GM18502 (cell line): ENCODE results near the gene NIT2.
"Not testable (repeated sequence)": the region's sequence is repeated elsewhere in the genome, so short reads cannot be mapped to it uniquely, and the experiment has no call there.

Source experiments
- ATAC-seq: cut with Tn5 transposase; IDR thresholded peaks from one replicate; pipeline ENCODE4 v1.9.1; 2021; ENCODE audit warnings: mild to moderate bottlenecking; ENCODE audit not compliant: unreplicated experiment, poor library complexity

Gene NIT2

GRCh38 chr3:100335434-100335833, 877 bp downstream of the NIT2 start:
- ATAC-seq: peak; percentile 58

DNA sequence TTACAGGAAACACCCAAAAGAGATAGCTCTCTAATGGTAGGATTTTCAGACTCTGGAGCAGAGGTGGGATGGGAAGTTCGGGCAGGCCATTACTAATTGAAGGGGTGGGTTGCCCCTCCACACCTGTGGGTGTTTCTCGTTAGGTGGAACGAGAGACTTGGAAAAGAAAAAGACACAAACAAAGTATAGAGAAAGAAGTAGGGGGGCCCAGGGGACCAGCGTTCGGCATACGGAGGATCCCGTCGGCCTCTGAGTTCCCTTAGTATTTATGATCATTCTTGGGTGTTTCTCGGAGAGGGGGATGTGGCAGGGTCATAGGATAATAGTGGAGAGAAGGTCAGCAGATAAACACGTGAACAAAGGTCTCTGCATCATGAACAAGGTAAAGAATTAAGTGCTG, 1.7 kb downstream of the NIT2 start:
- not testable (repeated sequence) for ATAC-seq

DNA sequence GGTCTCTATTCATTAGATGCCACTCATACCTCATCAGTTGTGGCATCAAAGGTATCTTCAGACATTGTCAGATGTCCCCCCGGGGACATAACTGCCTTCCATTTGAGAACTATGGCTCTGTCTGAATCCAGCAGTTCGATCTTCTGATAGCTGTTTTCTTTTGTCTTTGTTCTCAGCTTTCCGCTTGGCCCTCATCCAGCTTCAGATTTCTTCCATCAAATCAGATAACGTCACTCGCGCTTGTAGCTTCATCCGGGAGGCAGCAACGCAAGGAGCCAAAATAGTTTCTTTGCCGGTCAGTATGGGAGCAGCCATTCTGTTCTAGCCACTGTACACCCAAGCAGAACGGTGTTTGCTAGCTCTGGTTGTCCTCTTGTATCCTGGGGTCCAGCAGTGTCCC, 4.4 kb downstream of the NIT2 start:
- ATAC-seq: no peak

DNA sequence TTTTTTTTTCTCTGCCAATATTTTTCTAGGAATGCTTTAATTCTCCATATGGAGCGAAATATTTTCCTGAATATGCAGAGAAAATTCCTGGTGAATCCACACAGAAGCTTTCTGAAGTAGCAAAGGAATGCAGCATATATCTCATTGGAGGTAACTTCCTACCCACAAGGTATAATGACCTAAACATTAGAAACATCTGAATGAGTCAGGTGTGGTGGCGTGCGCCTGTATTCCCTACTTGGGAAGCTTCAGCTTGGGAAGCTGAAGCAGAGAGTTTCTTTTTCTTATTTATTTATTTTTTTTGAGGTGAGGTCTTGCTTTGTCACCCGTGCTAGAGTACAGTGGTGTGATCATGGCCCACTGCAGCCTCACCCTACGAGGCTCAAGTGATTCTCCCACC, 5.2 kb downstream of the NIT2 start:
- no peak for ATAC-seq

DNA sequence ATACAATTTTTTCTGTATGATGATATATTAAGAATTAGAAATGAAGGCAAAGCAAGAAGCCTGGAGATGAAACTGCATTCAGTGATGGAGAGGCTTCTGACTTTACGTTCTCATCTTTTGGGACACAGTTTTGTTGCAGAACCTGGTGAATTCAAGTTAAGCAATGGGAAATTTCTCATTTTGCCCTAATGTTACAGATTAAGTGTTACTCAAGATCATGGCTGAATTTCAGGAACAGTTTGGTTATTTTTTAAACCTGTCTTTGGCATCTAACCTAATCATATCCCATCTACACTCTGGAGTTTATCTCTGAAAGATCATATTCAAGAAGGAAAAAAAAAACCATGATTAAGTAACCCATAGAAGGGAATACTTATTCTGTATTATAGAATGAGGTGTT, 6.0 kb downstream of the NIT2 start:
- no peak for ATAC-seq

DNA sequence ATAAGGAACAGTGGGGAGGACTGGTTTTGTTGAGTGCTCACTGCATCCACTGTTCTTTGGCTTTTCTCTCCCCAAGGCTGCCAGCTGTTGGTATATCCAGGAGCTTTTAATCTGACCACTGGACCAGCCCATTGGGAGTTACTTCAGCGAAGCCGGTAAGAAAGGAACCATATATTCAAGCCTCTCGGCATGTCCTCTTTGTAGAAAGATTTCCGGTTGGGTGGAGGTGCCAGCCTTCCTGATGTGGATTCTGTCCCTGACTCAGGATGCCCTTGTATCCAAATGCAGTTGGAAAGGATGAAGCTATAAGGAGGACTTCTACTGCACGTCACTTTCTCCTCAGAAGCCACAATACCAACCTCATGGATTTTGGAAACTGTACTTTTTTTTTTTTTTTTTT, 14.2 kb downstream of the NIT2 start:
- ATAC-seq: no peak

- not testable (repeated sequence) for ATAC-seq
Measured at GRCh38 chr3:100351770-100352169, 17.2 kb downstream of the NIT2 start.

- ATAC-seq: no peak
Measured at GRCh38 chr3:100352296-100353231, 18.0 kb downstream of the NIT2 start.

DNA sequence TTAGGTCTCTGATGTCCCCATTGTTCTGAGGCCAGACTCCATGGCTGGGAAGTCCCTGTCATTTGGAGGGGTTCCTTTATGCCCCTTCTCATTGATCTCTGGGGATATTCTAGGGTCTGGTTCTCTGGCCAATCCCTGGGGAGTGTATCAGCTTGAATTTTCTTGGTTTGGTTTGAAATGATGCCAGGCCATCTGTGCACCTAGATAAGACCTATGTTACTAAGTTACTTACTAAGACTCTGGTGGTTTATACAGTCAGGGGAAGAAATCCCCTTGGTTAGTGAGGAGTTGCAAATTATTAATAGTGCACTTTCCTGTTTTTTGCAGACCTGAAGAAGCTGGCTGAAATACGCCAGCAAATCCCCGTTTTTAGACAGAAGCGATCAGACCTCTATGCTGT, 20.3 kb downstream of the NIT2 start:
- no peak for ATAC-seq

GRCh38 chr3:100358413-100358812, 23.9 kb downstream of the NIT2 start:
- no peak for ATAC-seq

GRCh38 chr3:100359035-100359434, 24.5 kb downstream of the NIT2 start:
- no peak for ATAC-seq

- no peak for ATAC-seq
Measured at GRCh38 chr3:100360757-100361496, 26.4 kb downstream of the NIT2 start.

- ATAC-seq: no peak
Measured at GRCh38 chr3:100361897-100362296, 27.3 kb downstream of the NIT2 start.

- no peak for ATAC-seq
Measured at GRCh38 chr3:100364421-100364820, 29.9 kb downstream of the NIT2 start.

DNA sequence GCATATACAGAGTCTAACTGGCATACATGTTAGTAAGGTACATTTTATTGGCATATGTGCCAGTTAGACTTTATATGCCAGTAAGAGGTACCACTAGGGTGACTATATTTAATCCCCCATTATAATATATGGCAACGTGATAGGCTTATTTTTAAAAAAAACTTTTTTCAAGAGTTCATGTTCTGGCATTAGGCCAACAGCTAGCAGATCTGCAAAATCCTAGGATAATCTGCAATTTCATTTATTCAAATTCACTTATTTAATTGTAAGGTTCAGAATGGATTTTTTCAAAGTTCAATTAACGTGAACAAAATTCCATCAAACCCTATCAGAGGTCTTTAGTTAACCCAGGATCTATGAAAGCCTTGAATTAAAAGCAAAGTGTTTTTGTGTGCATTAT, 31.9 kb downstream of the NIT2 start:
- no peak for ATAC-seq

- ATAC-seq: no peak
Measured at GRCh38 chr3:100368441-100368840, 33.9 kb downstream of the NIT2 start.

DNA sequence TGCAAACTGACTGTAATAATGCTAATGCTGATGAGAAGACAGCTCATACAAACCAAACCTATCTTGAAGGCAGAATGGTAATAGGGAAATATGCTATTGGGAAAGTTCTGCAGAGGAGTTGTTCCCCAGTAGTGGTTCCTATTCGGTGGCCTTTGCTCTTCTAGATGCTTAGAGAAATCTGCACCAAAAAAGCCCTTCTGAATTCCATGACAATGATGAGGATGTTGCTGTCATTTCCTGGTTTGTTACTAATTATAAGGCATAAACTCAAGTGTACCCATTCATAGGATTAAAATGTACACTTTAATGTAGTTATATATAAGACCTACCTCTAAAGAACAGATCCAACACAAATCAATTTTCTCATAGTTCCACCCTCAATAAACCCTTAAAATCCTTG, 36.2 kb downstream of the NIT2 start:
- no peak for ATAC-seq

GRCh38 chr3:100374521-100374920, 40.0 kb downstream of the NIT2 start:
- no peak for ATAC-seq

DNA sequence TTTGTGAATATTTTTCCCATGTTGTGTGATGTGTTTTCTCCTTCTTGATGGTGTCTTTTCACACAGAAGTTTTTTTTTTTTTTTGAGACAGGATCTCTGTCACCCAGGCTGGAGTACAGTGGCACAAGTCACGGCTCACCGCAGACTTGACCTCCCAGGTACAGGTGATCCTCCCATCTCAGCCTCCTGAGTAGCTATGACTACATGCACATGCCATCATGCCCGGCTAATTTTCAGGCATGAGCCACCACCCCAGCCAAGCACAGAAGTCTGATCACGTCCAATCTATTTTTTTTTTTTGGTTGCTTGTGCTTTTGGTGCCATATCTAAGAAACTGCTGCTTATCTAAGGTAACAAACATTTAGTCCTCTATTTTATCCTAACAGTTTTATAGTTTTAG, 41.7 kb downstream of the NIT2 start:
- ATAC-seq: no peak

DNA sequence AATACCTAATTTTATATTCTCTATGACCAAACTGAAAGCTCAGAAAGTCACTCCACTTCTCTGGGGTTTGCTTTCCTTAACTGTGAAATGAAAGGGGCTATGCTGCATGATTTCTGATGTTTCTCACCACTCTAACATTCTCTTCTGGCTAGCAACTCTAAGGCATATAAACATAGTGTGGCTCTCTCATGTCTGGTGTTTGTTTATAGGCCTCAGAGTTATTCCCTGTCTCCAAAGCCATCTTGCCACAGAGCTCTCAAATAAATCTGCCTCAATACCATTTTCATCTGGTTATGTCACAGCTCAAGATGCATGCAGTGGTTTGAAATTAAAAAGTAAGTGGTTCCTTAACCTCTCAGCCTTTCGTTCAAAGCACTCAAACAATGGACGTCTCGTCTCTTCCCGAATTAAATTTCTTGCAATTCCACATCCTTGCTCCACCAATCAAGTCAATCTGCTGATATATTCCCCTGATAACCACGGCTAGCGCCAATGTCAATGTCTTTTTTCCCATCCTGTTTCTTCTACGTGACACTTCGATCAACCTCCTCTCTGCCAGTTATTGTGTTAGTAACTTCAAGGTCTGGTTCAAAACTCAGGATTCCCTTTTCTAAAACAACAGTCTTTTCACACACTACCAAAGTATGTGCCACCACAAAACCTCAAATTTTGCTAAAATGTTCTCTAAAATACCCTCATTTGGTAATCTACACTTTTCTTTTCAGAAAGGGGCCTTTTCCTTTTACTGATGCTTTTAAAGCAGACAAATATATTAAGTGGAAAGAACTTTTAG, 50.4 kb downstream of the NIT2 start:
- ATAC-seq: no peak
